ENCODE measurements around the gene GRM7.

- TF ChIP-seq RCOR1 (IDR thresholded peaks at IDR 0.05; ENCODE audit: insufficient replicate concordance, low read length) (no peak), CTCF (conservative IDR thresholded peaks at IDR 0.05; ENCODE audit: low read depth, low read length) (no peak), POLR2A (IDR thresholded peaks at IDR 0.05; ENCODE audit: low read depth, low read length) (no peak), USF2 (IDR thresholded peaks at IDR 0.05; ENCODE audit: low read depth, low read length) (no peak), NFE2L2 (IDR thresholded peaks at IDR 0.05; ENCODE audit: low read depth, low read length) (no peak), BHLHE40 (IDR thresholded peaks at IDR 0.05; ENCODE audit: low read depth, low read length) (no peak), CEBPB (IDR thresholded peaks at IDR 0.05; ENCODE audit: low read depth, low read length) (no peak), RFX5 (IDR thresholded peaks at IDR 0.05; ENCODE audit: low read depth, low read length) (no peak), SMC3 (IDR thresholded peaks at IDR 0.05; ENCODE audit: low read depth, low read length) (no peak), RAD21 (IDR thresholded peaks at IDR 0.05; ENCODE audit: low read length) (no peak), FOS (IDR thresholded peaks at IDR 0.05; ENCODE audit: low read depth, low read length) (no peak), ELK1 (IDR thresholded peaks at IDR 0.05; ENCODE audit: borderline replicate concordance, low read depth, low read length) (no peak)
These were observed 340.9 kb downstream of the GRM7 start for GRCh38 chr3:7201784-7202183.

Measured in IMR-90 (cell line).